Right ventricle myocardium inferior (tissue), 1 donor: ENCODE measurements around the gene DCP1A. TPM values are rescaled to one million over a fixed set of nuclear protein-coding genes. Genes with fewer than 3 reads are reported as not detected.
"Not testable (repeated sequence)": the region's sequence is repeated elsewhere in the genome, so short reads cannot be mapped to it uniquely, and the experiment has no call there.

Experiments used
- ATAC-seq: fragments of 200-7000 bp; cut with Tn5 transposase; one replicate; pipeline ENCODE4 v1.9.1; 2020; ENCODE audit warnings: mild to moderate bottlenecking, moderate library complexity
- DNase-seq: peaks from one replicate; pipeline ENCODE4 v3.0.0; 2021; ENCODE audit errors: missing footprints
- intact Hi-C: fragments of 100-400 bp; cut with DNase I; formaldehyde crosslinking; loops from one replicate; pipeline ENCODE4 v1.11.0; 2022
- long read RNA-seq: library from polyadenylated mRNA; unstranded; transcript quantifications from one replicate; pipeline ENCODE4 v2.0.0, GENCODE V29; 2021
- total RNA-seq: library from RNA; stranded (reverse); fragmentation: NEBNext Ultra II Directional; extraction: Animal tissue kit (Norgen Biotek cat#: 25700); gene quantifications from one replicate; pipeline ENCODE4 v1.2.1, GENCODE V29; 2021
- donor health status: DM: no; HTN: yes; CAD: no; lungs with severe emphysema.

Gene DCP1A
- 17.7 TPM for total RNA-seq
- long read RNA-seq, full-length matches to known transcripts, result 12 of 14 reads
- long read RNA-seq, partial matches to known transcripts, result 0 of 14 reads
- long read RNA-seq, other reads (novel, unspliced or antisense), result 2 of 14 reads

- peak; percentile 99 for ATAC-seq
- DNase-seq, result peak; percentile 96
- intact Hi-C loops, result loop anchor here (5.0 kb wide), 2 partner anchors 45 to 215 kb away; partner anchors contain the start of gene RFT1
These were observed at the start of gene DCP1A for GRCh38 chr3:53347261-53348064. Gene DCP1A, minus strand, starts transcription at chr3:53347543. Its CDS starts 26 bp downstream, at chr3:53347517.

GRCh38 chr3:53384465-53385423, 37.4 kb upstream of the DCP1A start:
- no peak for DNase-seq
- ATAC-seq, result no peak
- intact Hi-C loops, result no loop called here

- ATAC-seq, result no peak
- DNase-seq, result no peak
- intact Hi-C loops, result no loop called here
These were observed 34.8 kb upstream of the DCP1A start for GRCh38 chr3:53382106-53382505.

- DNase-seq, result no peak
- ATAC-seq, result no peak
- intact Hi-C loops, result no loop called here
These were observed 33.0 kb upstream of the DCP1A start for GRCh38 chr3:53380306-53380705.

- intact Hi-C loops, result loop anchor here (5.0 kb wide), 1 partner anchor 332 kb away; no protein-coding TSS in a partner anchor
- no peak for ATAC-seq
- DNase-seq, result no peak
These were observed 32.6 kb upstream of the DCP1A start for GRCh38 chr3:53379898-53380297.

GRCh38 chr3:53377794-53378193, 30.5 kb upstream of the DCP1A start:
- intact Hi-C loops, result loop anchor here (5.0 kb wide), 1 partner anchor 335 kb away; no protein-coding TSS in a partner anchor
- ATAC-seq, result no peak
- no peak for DNase-seq

- ATAC-seq (no peak), DNase-seq (no peak)
- intact Hi-C loops, result loop anchor here (5.0 kb wide), 1 partner anchor 336 kb away; no protein-coding TSS in a partner anchor
These were observed 29.3 kb upstream of the DCP1A start for GRCh38 chr3:53376679-53377078.

- intact Hi-C loops, result loop anchor here (5.0 kb wide), 1 partner anchor 337 kb away; no protein-coding TSS in a partner anchor
These were observed 27.7 kb upstream of the DCP1A start for GRCh38 chr3:53375019-53375418.

GRCh38 chr3:53370719-53371118, 23.4 kb upstream of the DCP1A start:
- DNase-seq, ATAC-seq, intact Hi-C loops: not testable (repeated sequence)

More at GRCh38 chr3:53375019-53375418, 27.7 kb upstream of the DCP1A start:
- peak; percentile 67 for ATAC-seq
- DNase-seq, result no peak

- ATAC-seq (no peak), DNase-seq (no peak)
- intact Hi-C loops, result no loop called here
These were observed 14.5 kb upstream of the DCP1A start for GRCh38 chr3:53361852-53362251.

GRCh38 chr3:53357458-53357857, 10.1 kb upstream of the DCP1A start:
- ATAC-seq (no peak), DNase-seq (no peak)
- intact Hi-C loops, result no loop called here

- ATAC-seq (no peak), DNase-seq (no peak)
- intact Hi-C loops, result no loop called here
These were observed 7.7 kb upstream of the DCP1A start for GRCh38 chr3:53354945-53355498.

- ATAC-seq (no peak), DNase-seq (no peak)
- intact Hi-C loops, result no loop called here
These were observed 5.9 kb upstream of the DCP1A start for GRCh38 chr3:53353202-53353601.

- intact Hi-C loops, result no loop called here
- no peak for DNase-seq
- ATAC-seq, result no peak
These were observed 3.3 kb upstream of the DCP1A start for GRCh38 chr3:53350652-53351051.

GRCh38 chr3:53348118-53348517, 775 bp upstream of the DCP1A start:
- intact Hi-C loops, result loop anchor here (5.0 kb wide), 2 partner anchors 46 to 216 kb away; partner anchors contain the start of gene RFT1
- DNase-seq, ATAC-seq: not testable (repeated sequence)

GRCh38 chr3:53346922-53347260, 452 bp downstream of the DCP1A start:
- no peak for DNase-seq
- no peak for ATAC-seq
- intact Hi-C loops, result loop anchor here (5.0 kb wide), 2 partner anchors 45 to 215 kb away; partner anchors contain the start of gene RFT1

- no peak for ATAC-seq
- DNase-seq, result no peak
- intact Hi-C loops, result loop anchor here (5.0 kb wide), 2 partner anchors 44 to 214 kb away; partner anchors contain the start of gene RFT1
These were observed 829 bp downstream of the DCP1A start for GRCh38 chr3:53346514-53346913.

- ATAC-seq (peak; percentile 57), DNase-seq (no peak)
- intact Hi-C loops, result no loop called here
These were observed 5.0 kb downstream of the DCP1A start for GRCh38 chr3:53342353-53342752.
